Activated T-helper 9 cell treated with anti-CD3 and anti-CD28 coated beads, Interleukin-2, amount 50 U/mL, for 16 hours (primary cell): ENCODE data around the gene SPATA18.
"Not testable (repeated sequence)": the region's sequence is repeated elsewhere in the genome, so short reads cannot be mapped to it uniquely, and the experiment has no call there.

ENCODE experiments used
- DNase-seq: peaks from one replicate; pipeline ENCODE4 v3.0.0-alpha.2; 2020; ENCODE audit warnings: low read depth

SPATA18 gene

GRCh38 chr4:52106191-52106590, 55.1 kb downstream of the SPATA18 start:
- DNase-seq: no peak

- no peak for DNase-seq
Measured at GRCh38 chr4:52106660-52107059, 55.6 kb downstream of the SPATA18 start.

GRCh38 chr4:52107336-52107735, 56.2 kb downstream of the SPATA18 start:
- no peak for DNase-seq

GRCh38 chr4:52107745-52108144, 56.6 kb downstream of the SPATA18 start:
- no peak for DNase-seq

GRCh38 chr4:52110171-52110570, 59.1 kb downstream of the SPATA18 start:
- DNase-seq: no peak

GRCh38 chr4:52111995-52112394, 60.9 kb downstream of the SPATA18 start:
- DNase-seq: no peak

- no peak for DNase-seq
Measured at GRCh38 chr4:52112411-52112810, 61.3 kb downstream of the SPATA18 start.

GRCh38 chr4:52116641-52117040, 65.5 kb downstream of the SPATA18 start:
- no peak for DNase-seq

GRCh38 chr4:52126226-52126625, 75.1 kb downstream of the SPATA18 start:
- DNase-seq: no peak

GRCh38 chr4:52126966-52127365, 75.9 kb downstream of the SPATA18 start:
- no peak for DNase-seq

GRCh38 chr4:52135171-52135570, 84.1 kb downstream of the SPATA18 start:
- no peak for DNase-seq

- not testable (repeated sequence) for DNase-seq
Measured at GRCh38 chr4:52137152-52137551, 86.0 kb downstream of the SPATA18 start.

GRCh38 chr4:52142816-52143215, 91.7 kb downstream of the SPATA18 start:
- no peak for DNase-seq

- no peak for DNase-seq
Measured at GRCh38 chr4:52143815-52144214, 92.7 kb downstream of the SPATA18 start.

GRCh38 chr4:52144372-52144771, 93.3 kb downstream of the SPATA18 start:
- no peak for DNase-seq
